Measurements from ENCODE around the gene H6PD.
"Not testable (repeated sequence)": the region's sequence is repeated elsewhere in the genome, so short reads cannot be mapped to it uniquely, and the experiment has no call there.

Gene H6PD

GRCh38 chr1:9281071-9281827 is 46.7 kb downstream of the H6PD start:
- no peak for DNase-seq

- no peak for DNase-seq
Observed at GRCh38 chr1:9281908-9282695, 47.5 kb downstream of the H6PD start.

- no peak for DNase-seq
Observed at GRCh38 chr1:9282696-9282955, 48.1 kb downstream of the H6PD start.

- no peak for DNase-seq
Observed at GRCh38 chr1:9284061-9284460, 49.5 kb downstream of the H6PD start.

- no peak for DNase-seq
Observed at GRCh38 chr1:9286556-9286955, 52.0 kb downstream of the H6PD start.

- no peak for DNase-seq
Observed at GRCh38 chr1:9289090-9289534, 54.5 kb downstream of the H6PD start.

GRCh38 chr1:9289711-9290485 is 55.3 kb downstream of the H6PD start:
- peak; percentile 24 for DNase-seq

- DNase-seq: no peak
Observed at GRCh38 chr1:9291914-9292360, 57.4 kb downstream of the H6PD start.

- no peak for DNase-seq
Observed at GRCh38 chr1:9292361-9293240, 58.0 kb downstream of the H6PD start, which contains the start of gene SPSB1. Gene SPSB1 (plus strand): TSS chr1:9292894. CDS start chr1:9355892, 62,998 bp downstream.

- no peak for DNase-seq
Observed at GRCh38 chr1:9293241-9293532, 58.6 kb downstream of the H6PD start.

- no peak for DNase-seq
Observed at GRCh38 chr1:9293533-9294404, 59.2 kb downstream of the H6PD start.

GRCh38 chr1:9294405-9294773 is 59.8 kb downstream of the H6PD start:
- DNase-seq: no peak

- DNase-seq: no peak
Observed at GRCh38 chr1:9294910-9295636, 60.5 kb downstream of the H6PD start.

GRCh38 chr1:9295884-9296283 is 61.3 kb downstream of the H6PD start:
- no peak for DNase-seq

- DNase-seq: no peak
Observed at GRCh38 chr1:9296850-9297249, 62.3 kb downstream of the H6PD start.

- no peak for DNase-seq
Observed at GRCh38 chr1:9297831-9298230, 63.3 kb downstream of the H6PD start.

GRCh38 chr1:9298282-9298681 is 63.7 kb downstream of the H6PD start:
- DNase-seq: no peak

- not testable (repeated sequence) for DNase-seq
Observed at GRCh38 chr1:9299571-9300541, 65.3 kb downstream of the H6PD start.

- no peak for DNase-seq
Observed at GRCh38 chr1:9300573-9300972, 66.0 kb downstream of the H6PD start.

Data from SIG-M5 (cell line).